SU-DHL-6 (cell line): ENCODE results near the gene DUSP9.

Experiments
- EZH2phosphoT487 ChIP-seq: fragments of 200-600 bp; sonication (generic), shearing (Covaris generic); conservative IDR thresholded peaks from 2 replicates; pipeline ENCODE4 v1.6.1; 2018; ENCODE audit warnings: mild to moderate bottlenecking, antibody characterized with exemption, low read length, moderate library complexity, mixed read lengths
- TF ChIP-seq, protein P1 (sequence below): fragments of 200-600 bp; sonication (generic); IDR thresholded peaks from one replicate; pipeline ENCODE4 v1.5.1; 2017; ENCODE audit warnings: antibody characterized with exemption, mild to moderate bottlenecking, low read length, moderate library complexity; ENCODE audit not compliant: insufficient read depth, poor library complexity, severe bottlenecking

DNA sequence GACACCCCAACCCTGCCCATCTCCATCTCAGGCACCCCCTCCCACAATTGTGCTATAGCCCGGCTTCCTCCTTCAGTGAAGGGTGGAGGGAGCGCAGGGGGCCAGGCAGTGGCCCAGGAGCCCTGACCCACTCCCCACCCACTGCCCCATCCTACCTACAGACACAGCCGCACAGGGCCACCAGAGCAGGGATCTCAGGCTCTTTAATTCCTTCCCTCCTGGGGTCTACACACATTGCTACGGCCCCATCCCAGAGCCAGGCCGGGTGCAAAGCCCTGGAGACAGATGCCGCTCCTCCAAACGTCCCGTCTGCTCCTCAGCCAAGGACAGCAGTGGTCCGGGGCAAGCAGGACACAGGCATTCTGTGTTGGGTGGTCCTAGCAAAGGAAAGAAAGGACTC, 12.8 kb upstream of the DUSP9 start:
- TF ChIP-seq, protein P1, sequence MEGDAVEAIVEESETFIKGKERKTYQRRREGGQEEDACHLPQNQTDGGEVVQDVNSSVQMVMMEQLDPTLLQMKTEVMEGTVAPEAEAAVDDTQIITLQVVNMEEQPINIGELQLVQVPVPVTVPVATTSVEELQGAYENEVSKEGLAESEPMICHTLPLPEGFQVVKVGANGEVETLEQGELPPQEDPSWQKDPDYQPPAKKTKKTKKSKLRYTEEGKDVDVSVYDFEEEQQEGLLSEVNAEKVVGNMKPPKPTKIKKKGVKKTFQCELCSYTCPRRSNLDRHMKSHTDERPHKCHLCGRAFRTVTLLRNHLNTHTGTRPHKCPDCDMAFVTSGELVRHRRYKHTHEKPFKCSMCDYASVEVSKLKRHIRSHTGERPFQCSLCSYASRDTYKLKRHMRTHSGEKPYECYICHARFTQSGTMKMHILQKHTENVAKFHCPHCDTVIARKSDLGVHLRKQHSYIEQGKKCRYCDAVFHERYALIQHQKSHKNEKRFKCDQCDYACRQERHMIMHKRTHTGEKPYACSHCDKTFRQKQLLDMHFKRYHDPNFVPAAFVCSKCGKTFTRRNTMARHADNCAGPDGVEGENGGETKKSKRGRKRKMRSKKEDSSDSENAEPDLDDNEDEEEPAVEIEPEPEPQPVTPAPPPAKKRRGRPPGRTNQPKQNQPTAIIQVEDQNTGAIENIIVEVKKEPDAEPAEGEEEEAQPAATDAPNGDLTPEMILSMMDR: no peak
- TF ChIP-seq EZH2phosphoT487: no peak
